ENCODE measurements around the gene SH3BP4. TPM values are rescaled to one million over a fixed set of nuclear protein-coding genes. Genes with fewer than 3 reads are reported as not detected.

Gene SH3BP4
- total RNA-seq, 4 donors from 2014 or later, result 7.5 to 24.9 (median 19.5) TPM

GRCh38 chr2:234979204-234980167, 27.7 kb downstream of the SH3BP4 start:
- H3K4me1 ChIP-seq, result peaks cover 32 to 74% (median 68%) of the 10 kb centered on the region in 4 donors
- peak overlapping the region; percentile 64 to 86 (median 70) for H3K27ac ChIP-seq
- 62 to 66% methylated on average over 7 to 9 of the region's 9 CpGs for WGBS, 2 donors (ENCODE audit: low coverage in 1 of 2)
- no peak overlapping the region for H3K4me3 ChIP-seq
- no peak for DNase-seq
- H3K9me3 ChIP-seq, result no peaks in the 10 kb centered on the region
- no peaks in the 10 kb centered on the region for H3K36me3 ChIP-seq
- in situ Hi-C loops (cut with MboI; ENCODE audit: low pct_ligation_motif_present in 1 of 4, low pct_unique_long_range_greater_than_20kb in 1 of 4, low sequenced_read_pairs in 3 of 4), result no loop called here
- TF ChIP-seq EP300 (IDR thresholded peaks at IDR 0.05; ENCODE audit: low read depth) (no peak), POLR2AphosphoS5 (IDR thresholded peaks at IDR 0.05) (no peak), POLR2A (IDR thresholded peaks at IDR 0.05) (no peak), CTCF (IDR thresholded peaks at IDR 0.05) (no peak)
- no peaks in the 10 kb centered on the region for H3K27me3 ChIP-seq
- intact Hi-C loops (cut with DNase I; ENCODE audit: low total_unique reads), result no loop called here

GRCh38 chr2:234980451-234981187, 28.8 kb downstream of the SH3BP4 start:
- DNase-seq, result peak; percentile 52
- Histone ChIP-seq H3K9me3 (no peaks in the 10 kb centered on the region), H3K4me3 (peak overlapping the region in 1 of 4 donors; percentile 2), H3K4me1 (peaks cover 32 to 63% (median 59%) of the 10 kb centered on the region in 4 donors), H3K36me3 (no peaks in the 10 kb centered on the region), H3K27me3 (no peaks in the 10 kb centered on the region), H3K27ac (peak overlapping the region; percentile 64 to 86 (median 70))
- 34 to 38% methylated on average over 7 to 14 of the region's 14 CpGs for WGBS, 2 donors (ENCODE audit: low coverage in 1 of 2)
- TF ChIP-seq POLR2AphosphoS5 (IDR thresholded peaks at IDR 0.05) (peak in 1 of 3 donors; percentile 20), POLR2A (IDR thresholded peaks at IDR 0.05) (no peak)
- intact Hi-C loops (cut with DNase I; ENCODE audit: low total_unique reads) (no loop called here), in situ Hi-C loops (cut with MboI; ENCODE audit: low pct_ligation_motif_present in 1 of 4, low pct_unique_long_range_greater_than_20kb in 1 of 4, low sequenced_read_pairs in 3 of 4) (no loop called here)

- WGBS, 2 donors (ENCODE audit: low coverage in 1 of 2), result 29 to 44% methylated on average over 15 to 26 of the region's 26 CpGs
- H3K4me3 ChIP-seq, result peak overlapping the region in 1 of 4 donors; percentile 2
- H3K36me3 ChIP-seq, result no peaks in the 10 kb centered on the region
- H3K27ac ChIP-seq, result peak overlapping the region; percentile 64 to 86 (median 70)
- peak; percentile 47 for DNase-seq
- in situ Hi-C loops (cut with MboI; ENCODE audit: low pct_ligation_motif_present in 1 of 4, low pct_unique_long_range_greater_than_20kb in 1 of 4, low sequenced_read_pairs in 3 of 4) (no loop called here), intact Hi-C loops (cut with DNase I; ENCODE audit: low total_unique reads) (no loop called here)
- H3K27me3 ChIP-seq, result no peaks in the 10 kb centered on the region
- TF ChIP-seq CTCF (IDR thresholded peaks at IDR 0.05) (no peak), POLR2A (IDR thresholded peaks at IDR 0.05) (no peak), EP300 (IDR thresholded peaks at IDR 0.05; ENCODE audit: low read depth) (no peak), POLR2AphosphoS5 (IDR thresholded peaks at IDR 0.05) (peak in 2 of 3 donors; percentile 23 to 28)
- H3K9me3 ChIP-seq, result no peaks in the 10 kb centered on the region
- H3K4me1 ChIP-seq, result peaks cover 32 to 63% (median 59%) of the 10 kb centered on the region in 4 donors
Observed at GRCh38 chr2:234981197-234982095, 29.6 kb downstream of the SH3BP4 start.

- intact Hi-C loops (cut with DNase I; ENCODE audit: low total_unique reads) (no loop called here), in situ Hi-C loops (cut with MboI; ENCODE audit: low pct_ligation_motif_present in 1 of 4, low pct_unique_long_range_greater_than_20kb in 1 of 4, low sequenced_read_pairs in 3 of 4) (no loop called here)
- H3K4me3 ChIP-seq, result no peak overlapping the region
- no peaks in the 10 kb centered on the region for H3K27me3 ChIP-seq
- no peaks in the 10 kb centered on the region for H3K9me3 ChIP-seq
- no peak for TF ChIP-seq CTCF (IDR thresholded peaks at IDR 0.05)
- no peak for TF ChIP-seq POLR2AphosphoS5 (IDR thresholded peaks at IDR 0.05)
- no peak for TF ChIP-seq POLR2A (IDR thresholded peaks at IDR 0.05)
- no peak for TF ChIP-seq EP300 (IDR thresholded peaks at IDR 0.05; ENCODE audit: low read depth)
- peaks cover 32 to 63% (median 59%) of the 10 kb centered on the region in 4 donors for H3K4me1 ChIP-seq
- H3K27ac ChIP-seq, result peak overlapping the region; percentile 64 to 86 (median 70)
- no peaks in the 10 kb centered on the region for H3K36me3 ChIP-seq
- WGBS, 2 donors (ENCODE audit: low coverage in 1 of 2), result 59% methylated on average over 17 of the region's 17 CpGs; no CpG with 5 or more reads in 1 of the 2 donors
- no peak for DNase-seq
Observed at GRCh38 chr2:234982096-234982834, 30.4 kb downstream of the SH3BP4 start.

All from transverse colon (tissue), 4 donors.